ENCODE data around the gene SPRY2. TPM values are rescaled to one million over a fixed set of nuclear protein-coding genes. Genes with fewer than 3 reads are reported as not detected.

The SPRY2 gene
- total and polyA plus RNA-seq, 2 of the 4 experiments (the other 2 are of a cell fraction) = 21.1 to 47.9 TPM

- Histone ChIP-seq H3K9ac (ENCODE audit: low read depth, low read length) (no peak overlapping the region), H3K4me2 (ENCODE audit: low read depth, low read length) (no peak overlapping the region), H3K18ac (ENCODE audit: low read depth, low read length) (no peak overlapping the region), H2BK20ac (ENCODE audit: low read depth, low read length) (no peak overlapping the region), H2AK5ac (ENCODE audit: low read depth, low read length) (no peak overlapping the region), H4K91ac (ENCODE audit: insufficient read depth, low read depth, low read length) (no peak overlapping the region), H3K79me1 (ENCODE audit: low read depth in 1 of 2, low read length in 2 of 2) (peaks cover 11 to 47% of the 10 kb centered on the region in 2 experiments; a peak in 3 of 4 replicates), H3K14ac (replicated peaks; ENCODE audit: low read depth, low read length) (no peak overlapping the region), H3K4me3 (ENCODE audit: insufficient read depth, low read depth, low read length) (no peak overlapping the region), H3K9me3 (ENCODE audit: control insufficient read depth, insufficient read depth, low read length) (no peaks in the 10 kb centered on the region), H3K36me3 (ENCODE audit: control insufficient read depth, insufficient read depth, low read length) (peaks cover 6% of the 10 kb centered on the region), H2AK9ac (replicated peaks; ENCODE audit: low read depth, low read length, poor library complexity) (no peak overlapping the region), H3K27ac (ENCODE audit: insufficient read depth, low read length) (no peak overlapping the region), H2AFZ (replicated peaks; ENCODE audit: low read length, poor library complexity) (no peak overlapping the region), H4K20me1 (ENCODE audit: insufficient read depth, low read length) (peaks cover 32% of the 10 kb centered on the region), H2BK120ac (ENCODE audit: low read depth, low read length) (no peak overlapping the region), H3K56ac (ENCODE audit: extremely low read depth, insufficient read depth, low read length) (no peak overlapping the region), H3K9me1 (ENCODE audit: insufficient read depth, low read length) (peaks cover 4% of the 10 kb centered on the region), H3K27me3 (ENCODE audit: control insufficient read depth, insufficient read depth, low read length) (no peaks in the 10 kb centered on the region), H2BK5ac (ENCODE audit: low read depth, low read length, poor library complexity, severe bottlenecking) (no peak overlapping the region), H4K8ac (ENCODE audit: low read depth in 2 of 2, low read length in 2 of 2) (no peak overlapping the region), H3K23ac (ENCODE audit: low read depth, low read length) (no peak overlapping the region), H4K5ac (ENCODE audit: low read depth, low read length) (no peak overlapping the region; the same call in 1 of the 2 replicates), H3K4ac (ENCODE audit: low read depth, low read length) (no peak overlapping the region), H2BK15ac (ENCODE audit: low read depth, low read length) (no peak overlapping the region), H3K4me1 (ENCODE audit: control insufficient read depth, insufficient read depth, low read length) (peaks cover 6% of the 10 kb centered on the region)
- POLR2A ChIA-PET (ENCODE audit: unreplicated experiment) = no interaction called here
- no TSS peak for BruUV-seq (replicated peaks)
- TF ChIP-seq RFX5 (IDR thresholded peaks at IDR 0.05; ENCODE audit: low read depth, low read length) (no peak), MAZ (IDR thresholded peaks at IDR 0.05; ENCODE audit: borderline replicate concordance, low read depth, low read length) (no peak), CEBPB (IDR thresholded peaks at IDR 0.05; ENCODE audit: low read depth, low read length) (no peak), CTCF (conservative IDR thresholded peaks at IDR 0.05; ENCODE audit: low read depth, low read length) (no peak), MAFK (IDR thresholded peaks at IDR 0.05; ENCODE audit: low read depth, low read length) (no peak), BHLHE40 (IDR thresholded peaks at IDR 0.05; ENCODE audit: low read depth, low read length) (no peak), CHD1 (IDR thresholded peaks at IDR 0.05; ENCODE audit: low read depth, low read length) (no peak), RCOR1 (IDR thresholded peaks at IDR 0.05; ENCODE audit: insufficient replicate concordance, low read length) (no peak), RAD21 (IDR thresholded peaks at IDR 0.05; ENCODE audit: low read length) (no peak), FOS (IDR thresholded peaks at IDR 0.05; ENCODE audit: low read depth, low read length) (no peak), MXI1 (IDR thresholded peaks at IDR 0.05; ENCODE audit: borderline replicate concordance, low read depth, low read length) (no peak), SMC3 (IDR thresholded peaks at IDR 0.05; ENCODE audit: low read depth, low read length) (no peak), POLR2A (IDR thresholded peaks at IDR 0.05; ENCODE audit: low read depth, low read length) (no peak), NFE2L2 (IDR thresholded peaks at IDR 0.05; ENCODE audit: low read depth, low read length) (no peak), USF2 (IDR thresholded peaks at IDR 0.05; ENCODE audit: low read depth, low read length) (no peak), ELK1 (IDR thresholded peaks at IDR 0.05; ENCODE audit: borderline replicate concordance, low read depth, low read length) (no peak)
- in situ Hi-C loops (cut with MboI; ENCODE audit: low sequenced_read_pairs) (loop anchor here (10.0 to 25.0 kb wide), 4 partner anchors 117 to 920 kb away; partner anchors contain the start of gene RBM26), intact Hi-C loops (cut with micrococcal nuclease) (no loop called here), dilution Hi-C loops (cut with HindIII; ENCODE audit: low sequenced_read_pairs, unreplicated experiment) (no loop called here)
- no peak for DNase-seq
- CTCF ChIA-PET = no interaction called here
- WGBS, 2 experiments (ENCODE audit: extremely low coverage in 2 of 2, insufficient read length in 1 of 2) = no CpG with 5 or more reads among the region's 2 CpGs
- no peak for ATAC-seq (ENCODE audit: low read depth)
These were observed 8.9 kb downstream of the SPRY2 start for GRCh38 chr13:80331984-80332383.
